ENCODE results near the gene DYNC1LI1.

DYNC1LI1 gene

GRCh38 chr3:32493437-32494414 is 76.9 kb downstream of the DYNC1LI1 start:
- peak in 1 of 3 donors; percentile 15 for DNase-seq (ENCODE audit: low read depth in 2 of 3, low spot score in 1 of 3)

- no peak for DNase-seq (ENCODE audit: low read depth in 2 of 3, low spot score in 1 of 3)
Measured at GRCh38 chr3:32492684-32493436, 77.8 kb downstream of the DYNC1LI1 start.

GRCh38 chr3:32488474-32489008 is 82.1 kb downstream of the DYNC1LI1 start:
- DNase-seq (ENCODE audit: low read depth in 2 of 3, low spot score in 1 of 3): no peak

GRCh38 chr3:32487781-32488473 is 82.7 kb downstream of the DYNC1LI1 start:
- no peak for DNase-seq (ENCODE audit: low read depth in 2 of 3, low spot score in 1 of 3)

- DNase-seq (ENCODE audit: low read depth in 2 of 3, low spot score in 1 of 3): no peak
Measured at GRCh38 chr3:32484436-32484835, 86.2 kb downstream of the DYNC1LI1 start.

GRCh38 chr3:32483772-32484171 is 86.9 kb downstream of the DYNC1LI1 start:
- no peak for DNase-seq (ENCODE audit: low read depth in 2 of 3, low spot score in 1 of 3)

GRCh38 chr3:32482693-32483092 is 88.0 kb downstream of the DYNC1LI1 start:
- DNase-seq (ENCODE audit: low read depth in 2 of 3, low spot score in 1 of 3): no peak

GRCh38 chr3:32481791-32482631 is 88.6 kb downstream of the DYNC1LI1 start:
- DNase-seq (ENCODE audit: low read depth in 2 of 3, low spot score in 1 of 3): no peak

GRCh38 chr3:32480604-32481003 is 90.1 kb downstream of the DYNC1LI1 start:
- no peak for DNase-seq (ENCODE audit: low read depth in 2 of 3, low spot score in 1 of 3)
